NCI-H1436 (cell line): ENCODE results near the gene TMEM50A.
"Not testable (repeated sequence)": the region's sequence is repeated elsewhere in the genome, so short reads cannot be mapped to it uniquely, and the experiment has no call there.

Experiments used
- DNase-seq: peaks from one replicate; lab custom pipeline; 2025; lab: John Stamatoyannopoulos, UW

Gene TMEM50A

GRCh38 chr1:25387096-25387495 lies 49.0 kb downstream of the TMEM50A start:
- DNase-seq = not testable (repeated sequence)

GRCh38 chr1:25388691-25389090 lies 50.6 kb downstream of the TMEM50A start:
- not testable (repeated sequence) for DNase-seq

- not testable (repeated sequence) for DNase-seq
These were observed 51.6 kb downstream of the TMEM50A start for GRCh38 chr1:25389721-25390120.

GRCh38 chr1:25392841-25393240 lies 54.7 kb downstream of the TMEM50A start:
- DNase-seq = no peak

- DNase-seq = not testable (repeated sequence)
These were observed 59.4 kb downstream of the TMEM50A start for GRCh38 chr1:25397549-25397948.

GRCh38 chr1:25398079-25398478 lies 59.9 kb downstream of the TMEM50A start:
- not testable (repeated sequence) for DNase-seq

GRCh38 chr1:25402947-25403803 lies 65.0 kb downstream of the TMEM50A start:
- not testable (repeated sequence) for DNase-seq

- not testable (repeated sequence) for DNase-seq
These were observed 67.7 kb downstream of the TMEM50A start for GRCh38 chr1:25405731-25406305.

- DNase-seq = not testable (repeated sequence)
These were observed 71.7 kb downstream of the TMEM50A start for GRCh38 chr1:25409641-25410427.
